Measurements from ENCODE around the gene DISC1. TPM values are rescaled to one million over a fixed set of nuclear protein-coding genes. Genes with fewer than 3 reads are reported as not detected.

The DISC1 gene
- total RNA-seq, 1 experiment from 2014 or later, result 0.36 TPM

GRCh38 chr1:231970684-231971083, 344.1 kb downstream of the DISC1 start:
- POLR2A ChIA-PET, result no interaction called here
- CTCF ChIA-PET, result no interaction called here
- in situ Hi-C loops (cut with HindIII; ENCODE audit: low pct_unique_long_range_greater_than_20kb, low sequenced_read_pairs), result no loop called here

GRCh38 chr1:231971397-231972110, 345.0 kb downstream of the DISC1 start:
- TF ChIP-seq REST (IDR thresholded peaks at IDR 0.05; ENCODE audit: insufficient read depth in 1 of 2, low read depth in 2 of 2, low read length in 1 of 2), result no peak
- TF ChIP-seq CTCF (IDR thresholded peaks at IDR 0.05), result no peak
- no peak for TF ChIP-seq POLR2AphosphoS5 (IDR thresholded peaks at IDR 0.05; ENCODE audit: low read depth, low read length)
- no peak for TF ChIP-seq TCF7L2 (IDR thresholded peaks at IDR 0.05; ENCODE audit: low read depth, low read length)
- TF ChIP-seq SIN3A (IDR thresholded peaks at IDR 0.05; ENCODE audit: borderline replicate concordance, insufficient read depth, low read depth, low read length), result no peak
- Histone ChIP-seq H3K4me1 (ENCODE audit: control insufficient read depth, insufficient read depth, low read length) (no peaks in the 10 kb centered on the region), H3K36me3 (ENCODE audit: control insufficient read depth, insufficient read depth, low read length) (no peaks in the 10 kb centered on the region; the same call in 1 of the 2 replicates), H3K9me3 (ENCODE audit: control insufficient read depth, insufficient read depth, low read depth, low read length) (no peaks in the 10 kb centered on the region), H3K27me3 (ENCODE audit: control insufficient read depth, insufficient read depth, low read length) (no peaks in the 10 kb centered on the region), H3K4me3 (ENCODE audit: low read depth in 2 of 2, low read length in 2 of 2) (no peak overlapping the region), H3K27ac (ENCODE audit: low read length) (no peak overlapping the region)
- in situ Hi-C loops (cut with HindIII; ENCODE audit: low pct_unique_long_range_greater_than_20kb, low sequenced_read_pairs), result no loop called here
- POLR2A ChIA-PET, result no interaction called here
- DNase-seq (ENCODE audit: low read depth, low spot score) (no peak), ATAC-seq (no peak)
- CTCF ChIA-PET, result interaction anchor here (0.7 kb wide), 1 partner anchor 335 kb away, joined by 3 read pairs; no protein-coding TSS in a partner anchor
- intact Hi-C loops (cut with micrococcal nuclease; ENCODE audit: unreplicated experiment), result no loop called here
- BruUV-seq (replicated peaks), result no TSS peak

More at GRCh38 chr1:231970684-231971083, 344.1 kb downstream of the DISC1 start:
- no TSS peak for BruUV-seq (replicated peaks)
- DNase-seq (ENCODE audit: low read depth, low spot score) (no peak), ATAC-seq (no peak)
- intact Hi-C loops (cut with micrococcal nuclease; ENCODE audit: unreplicated experiment), result no loop called here
- no peaks in the 10 kb centered on the region for H3K9me3 ChIP-seq (ENCODE audit: control insufficient read depth, insufficient read depth, low read depth, low read length)
- TF ChIP-seq POLR2AphosphoS5 (IDR thresholded peaks at IDR 0.05; ENCODE audit: low read depth, low read length) (no peak), CTCF (IDR thresholded peaks at IDR 0.05) (no peak), TCF7L2 (IDR thresholded peaks at IDR 0.05; ENCODE audit: low read depth, low read length) (no peak), REST (IDR thresholded peaks at IDR 0.05; ENCODE audit: insufficient read depth in 1 of 2, low read depth in 2 of 2, low read length in 1 of 2) (no peak), SIN3A (IDR thresholded peaks at IDR 0.05; ENCODE audit: borderline replicate concordance, insufficient read depth, low read depth, low read length) (no peak)
- no peak overlapping the region for H3K27ac ChIP-seq (ENCODE audit: low read length)
- no peaks in the 10 kb centered on the region for H3K27me3 ChIP-seq (ENCODE audit: control insufficient read depth, insufficient read depth, low read length)
- no peaks in the 10 kb centered on the region; the same call in 1 of the 2 replicates for H3K36me3 ChIP-seq (ENCODE audit: control insufficient read depth, insufficient read depth, low read length)
- no peak overlapping the region for H3K4me3 ChIP-seq (ENCODE audit: low read depth in 2 of 2, low read length in 2 of 2)
- H3K4me1 ChIP-seq (ENCODE audit: control insufficient read depth, insufficient read depth, low read length), result no peaks in the 10 kb centered on the region
